WERI-Rb-1 (cell line): ENCODE measurements around the gene C1QL2.

Experiments used
- DNase-seq: peaks from one replicate; pipeline ENCODE4 v3.0.0-alpha.2; 2020
- H3K27ac ChIP-seq: fragments of 250-450 bp; sonication (Bioruptor Pico); 2 replicates; pipeline ENCODE4 v1.5.1; 2020; ENCODE audit warnings: mild to moderate bottlenecking, moderate library complexity
- H3K27me3 ChIP-seq: fragments of 250-450 bp; sonication (Bioruptor Pico); 2 replicates; pipeline ENCODE4 v1.5.1; 2021; ENCODE audit warnings: mild to moderate bottlenecking, low read depth, moderate library complexity; ENCODE audit not compliant: insufficient read depth, severe bottlenecking
- H3K36me3 ChIP-seq: fragments of 250-450 bp; sonication (Bioruptor Pico); 2 replicates; pipeline ENCODE4 v1.5.1; 2020; ENCODE audit warnings: mild to moderate bottlenecking, moderate library complexity
- H3K4me3 ChIP-seq: 2 replicates; pipeline ENCODE4 v1.5.1; 2011; ENCODE audit warnings: low read depth, mild to moderate bottlenecking, control low read depth, low read length
- H3K9me3 ChIP-seq: fragments of 250-450 bp; sonication (Bioruptor Pico); 2 replicates; pipeline ENCODE4 v1.5.1; 2021; ENCODE audit warnings: mild to moderate bottlenecking, moderate library complexity; ENCODE audit not compliant: severe bottlenecking
- CTCF ChIP-seq: IDR thresholded peaks from 2 replicates; pipeline ENCODE4 v1.5.1; 2011; ENCODE audit warnings: low read depth, mild to moderate bottlenecking, control low read depth, inconsistent platforms, low read length

Gene C1QL2

GRCh38 chr2:119136872-119137271 lies 21.7 kb downstream of the C1QL2 start:
- Histone ChIP-seq H3K27me3 (no peaks in the 10 kb centered on the region), H3K36me3 (no peaks in the 10 kb centered on the region), H3K9me3 (peaks cover 3% of the 10 kb centered on the region), H3K4me3 (no peak overlapping the region), H3K27ac (no peak overlapping the region)
- TF ChIP-seq CTCF: no peak
- DNase-seq: no peak

GRCh38 chr2:119136093-119136492 lies 22.5 kb downstream of the C1QL2 start:
- no peaks in the 10 kb centered on the region for H3K27me3 ChIP-seq
- H3K27ac ChIP-seq: no peak overlapping the region
- H3K4me3 ChIP-seq: no peak overlapping the region
- TF ChIP-seq CTCF: no peak
- no peak for DNase-seq
- peaks cover 3% of the 10 kb centered on the region for H3K9me3 ChIP-seq
- H3K36me3 ChIP-seq: no peaks in the 10 kb centered on the region

GRCh38 chr2:119134775-119135174 lies 23.8 kb downstream of the C1QL2 start:
- Histone ChIP-seq H3K27me3 (no peaks in the 10 kb centered on the region), H3K4me3 (no peak overlapping the region), H3K9me3 (peaks cover 3% of the 10 kb centered on the region), H3K27ac (no peak overlapping the region), H3K36me3 (no peaks in the 10 kb centered on the region)
- no peak for TF ChIP-seq CTCF
- no peak for DNase-seq

- DNase-seq: peak; percentile 56
- no peak overlapping the region for H3K27ac ChIP-seq
- H3K9me3 ChIP-seq: no peaks in the 10 kb centered on the region
- H3K36me3 ChIP-seq: no peaks in the 10 kb centered on the region
- TF ChIP-seq CTCF: peak; percentile 73
- no peaks in the 10 kb centered on the region for H3K27me3 ChIP-seq
- H3K4me3 ChIP-seq: no peak overlapping the region
Measured at GRCh38 chr2:119126650-119127049, 31.9 kb downstream of the C1QL2 start.

GRCh38 chr2:119123389-119123788 lies 35.2 kb downstream of the C1QL2 start:
- no peaks in the 10 kb centered on the region for H3K27me3 ChIP-seq
- no peaks in the 10 kb centered on the region for H3K36me3 ChIP-seq
- TF ChIP-seq CTCF: no peak
- no peaks in the 10 kb centered on the region for H3K9me3 ChIP-seq
- H3K27ac ChIP-seq: no peak overlapping the region
- no peak overlapping the region for H3K4me3 ChIP-seq
- DNase-seq: no peak

GRCh38 chr2:119122663-119123062 lies 35.9 kb downstream of the C1QL2 start:
- Histone ChIP-seq H3K27me3 (no peaks in the 10 kb centered on the region), H3K4me3 (no peak overlapping the region), H3K9me3 (no peaks in the 10 kb centered on the region), H3K27ac (no peak overlapping the region), H3K36me3 (no peaks in the 10 kb centered on the region)
- TF ChIP-seq CTCF: no peak
- DNase-seq: no peak
